NB4 (cell line): Measurements from ENCODE around the gene ETV6.

Experiments
- TF ChIP-seq, protein P1 (sequence below): IDR thresholded peaks from one replicate; pipeline ENCODE4 v1.5.1; 2012; ENCODE audit warnings: low read depth, low read length
- TF ChIP-seq, protein P2 (sequence below): IDR thresholded peaks from 2 replicates; pipeline ENCODE4 v1.6.1; 2011; ENCODE audit warnings: low read depth, low read length

DNA sequence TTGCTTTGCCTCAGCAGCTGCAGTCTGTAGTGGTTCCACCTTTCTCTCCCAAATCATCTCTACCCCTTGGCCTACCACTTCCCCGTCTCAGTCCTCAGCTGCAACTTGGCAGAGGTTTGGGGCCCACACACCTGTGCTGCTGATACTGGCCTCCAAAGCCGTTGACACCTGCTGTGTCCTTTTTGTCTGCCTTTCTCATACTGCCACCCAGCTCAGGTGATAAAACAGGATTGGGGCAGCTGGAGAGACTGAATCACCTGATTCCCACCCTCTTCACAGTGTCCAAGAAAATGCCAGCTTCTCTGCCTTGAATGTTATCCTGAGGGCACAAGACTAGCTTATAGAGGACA is 103.7 kb downstream of the ETV6 start:
- TF ChIP-seq, protein P1, sequence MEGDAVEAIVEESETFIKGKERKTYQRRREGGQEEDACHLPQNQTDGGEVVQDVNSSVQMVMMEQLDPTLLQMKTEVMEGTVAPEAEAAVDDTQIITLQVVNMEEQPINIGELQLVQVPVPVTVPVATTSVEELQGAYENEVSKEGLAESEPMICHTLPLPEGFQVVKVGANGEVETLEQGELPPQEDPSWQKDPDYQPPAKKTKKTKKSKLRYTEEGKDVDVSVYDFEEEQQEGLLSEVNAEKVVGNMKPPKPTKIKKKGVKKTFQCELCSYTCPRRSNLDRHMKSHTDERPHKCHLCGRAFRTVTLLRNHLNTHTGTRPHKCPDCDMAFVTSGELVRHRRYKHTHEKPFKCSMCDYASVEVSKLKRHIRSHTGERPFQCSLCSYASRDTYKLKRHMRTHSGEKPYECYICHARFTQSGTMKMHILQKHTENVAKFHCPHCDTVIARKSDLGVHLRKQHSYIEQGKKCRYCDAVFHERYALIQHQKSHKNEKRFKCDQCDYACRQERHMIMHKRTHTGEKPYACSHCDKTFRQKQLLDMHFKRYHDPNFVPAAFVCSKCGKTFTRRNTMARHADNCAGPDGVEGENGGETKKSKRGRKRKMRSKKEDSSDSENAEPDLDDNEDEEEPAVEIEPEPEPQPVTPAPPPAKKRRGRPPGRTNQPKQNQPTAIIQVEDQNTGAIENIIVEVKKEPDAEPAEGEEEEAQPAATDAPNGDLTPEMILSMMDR: no peak
- TF ChIP-seq, protein P2, sequence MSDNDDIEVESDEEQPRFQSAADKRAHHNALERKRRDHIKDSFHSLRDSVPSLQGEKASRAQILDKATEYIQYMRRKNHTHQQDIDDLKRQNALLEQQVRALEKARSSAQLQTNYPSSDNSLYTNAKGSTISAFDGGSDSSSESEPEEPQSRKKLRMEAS: no peak
